ENCODE measurements around the gene OSTC.

Gene OSTC

DNA sequence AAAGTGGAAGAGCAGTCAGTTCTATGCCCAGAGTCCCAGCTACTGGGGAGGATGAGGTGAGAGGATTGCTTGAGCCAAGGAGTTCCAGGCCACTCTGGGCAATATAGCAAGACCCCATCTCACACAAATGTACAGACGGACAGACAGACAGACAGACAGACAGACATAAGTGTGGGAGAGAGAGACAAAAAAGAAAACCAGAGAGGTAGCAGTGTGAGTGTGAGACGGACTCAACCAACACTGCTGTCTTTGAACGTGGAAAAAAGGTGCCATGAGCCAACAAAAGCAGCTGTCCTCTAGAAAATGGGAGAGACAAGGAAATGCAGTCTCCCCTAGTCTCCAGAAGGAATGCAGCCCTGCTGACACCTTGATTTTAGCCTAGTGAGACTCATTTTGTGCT, 48.2 kb upstream of the OSTC start:
- no peaks in the 10 kb centered on the region for H3K27me3 ChIP-seq (ENCODE audit: control insufficient read depth, low read length)
- H3K27ac ChIP-seq (ENCODE audit: low read depth, low read length), result no peak overlapping the region
- H3K36me3 ChIP-seq (ENCODE audit: control insufficient read depth, low read length), result no peaks in the 10 kb centered on the region
- H3K9me3 ChIP-seq (ENCODE audit: control insufficient read depth, insufficient read depth, low read length), result 0 out of 2 replicates have a peak, but pooled peaks cover 2% of the 10 kb centered on the region
- peaks cover 4% of the 10 kb centered on the region for H3K4me1 ChIP-seq (ENCODE audit: control insufficient read depth, low read length)
- H3K9me2 ChIP-seq (replicated peaks; ENCODE audit: control insufficient read depth, low read length), result no peaks in the 10 kb centered on the region
- no peaks in the 10 kb centered on the region for H3F3A ChIP-seq (ENCODE audit: control insufficient read depth, insufficient read depth)
- no peak overlapping the region for H3K4me2 ChIP-seq (ENCODE audit: low read length)
- TF ChIP-seq CTCF (IDR thresholded peaks at IDR 0.05; ENCODE audit: low read depth, low read length, poor library complexity, severe bottlenecking), result no peak
- no peak overlapping the region for H3K4me3 ChIP-seq (ENCODE audit: low read length)
- H4K20me1 ChIP-seq (ENCODE audit: control insufficient read depth, insufficient read depth, low read depth, low read length), result no peaks in the 10 kb centered on the region
- H3K79me2 ChIP-seq (ENCODE audit: control insufficient read depth, low read length), result no peaks in the 10 kb centered on the region

GRCh38 chr4:108607079-108607815, 43.2 kb upstream of the OSTC start:
- Histone ChIP-seq H3F3A (ENCODE audit: control insufficient read depth, insufficient read depth) (no peaks in the 10 kb centered on the region), H3K4me3 (ENCODE audit: low read length) (no peak overlapping the region), H3K4me1 (ENCODE audit: control insufficient read depth, low read length) (peaks cover 4% of the 10 kb centered on the region), H3K36me3 (ENCODE audit: control insufficient read depth, low read length) (no peaks in the 10 kb centered on the region), H3K9me3 (ENCODE audit: control insufficient read depth, insufficient read depth, low read length) (0 out of 2 replicates have a peak, but pooled peaks cover 2% of the 10 kb centered on the region), H3K79me2 (ENCODE audit: control insufficient read depth, low read length) (no peaks in the 10 kb centered on the region), H3K4me2 (ENCODE audit: low read length) (no peak overlapping the region), H3K27ac (ENCODE audit: low read depth, low read length) (no peak overlapping the region), H3K9me2 (replicated peaks; ENCODE audit: control insufficient read depth, low read length) (no peaks in the 10 kb centered on the region), H4K20me1 (ENCODE audit: control insufficient read depth, insufficient read depth, low read depth, low read length) (no peaks in the 10 kb centered on the region), H3K27me3 (ENCODE audit: control insufficient read depth, low read length) (no peaks in the 10 kb centered on the region)
- TF ChIP-seq EZH2phosphoT487 (IDR thresholded peaks at IDR 0.05; ENCODE audit: borderline replicate concordance, low read length) (no peak), CTCF (IDR thresholded peaks at IDR 0.05; ENCODE audit: low read depth, low read length, poor library complexity, severe bottlenecking) (no peak)

- no peak overlapping the region for H3K4me3 ChIP-seq (ENCODE audit: low read length)
- no peaks in the 10 kb centered on the region for H3K36me3 ChIP-seq (ENCODE audit: control insufficient read depth, low read length)
- H3K4me1 ChIP-seq (ENCODE audit: control insufficient read depth, low read length), result no peaks in the 10 kb centered on the region
- no peaks in the 10 kb centered on the region for H3K27me3 ChIP-seq (ENCODE audit: control insufficient read depth, low read length)
- H3K4me2 ChIP-seq (ENCODE audit: low read length), result no peak overlapping the region
- H3K79me2 ChIP-seq (ENCODE audit: control insufficient read depth, low read length), result no peaks in the 10 kb centered on the region
- TF ChIP-seq EZH2phosphoT487 (IDR thresholded peaks at IDR 0.05; ENCODE audit: borderline replicate concordance, low read length) (no peak), CTCF (IDR thresholded peaks at IDR 0.05; ENCODE audit: low read depth, low read length, poor library complexity, severe bottlenecking) (no peak)
- H3K9me2 ChIP-seq (replicated peaks; ENCODE audit: control insufficient read depth, low read length), result no peaks in the 10 kb centered on the region
- H3K27ac ChIP-seq (ENCODE audit: low read depth, low read length), result no peak overlapping the region
- H3F3A ChIP-seq (ENCODE audit: control insufficient read depth, insufficient read depth), result no peaks in the 10 kb centered on the region
- no peaks in the 10 kb centered on the region for H4K20me1 ChIP-seq (ENCODE audit: control insufficient read depth, insufficient read depth, low read depth, low read length)
- 0 out of 2 replicates have a peak, but pooled peaks cover 2% of the 10 kb centered on the region for H3K9me3 ChIP-seq (ENCODE audit: control insufficient read depth, insufficient read depth, low read length)
These were observed 39.0 kb upstream of the OSTC start for GRCh38 chr4:108611365-108611764.

Measured in DOHH2 (cell line).